GM19238 (cell line): ENCODE results near the gene CARD10.

Experiments
- DNase-seq: peaks from one replicate; pipeline ENCODE4 v3.0.0; 2011; ENCODE audit warnings: low spot score; ENCODE audit not compliant: insufficient read length

CARD10 gene

GRCh38 chr22:37462983-37463382 is 56.2 kb downstream of the CARD10 start:
- DNase-seq = no peak

GRCh38 chr22:37462436-37462835 is 56.8 kb downstream of the CARD10 start:
- DNase-seq = no peak

- DNase-seq = no peak
Measured at GRCh38 chr22:37461961-37462360, 57.3 kb downstream of the CARD10 start.

GRCh38 chr22:37460684-37461083 is 58.5 kb downstream of the CARD10 start:
- no peak for DNase-seq

- DNase-seq = no peak
Measured at GRCh38 chr22:37459206-37459605, 60.0 kb downstream of the CARD10 start.

- DNase-seq = peak; percentile 82
Measured at GRCh38 chr22:37457093-37457893, 61.9 kb downstream of the CARD10 start.

- DNase-seq = no peak
Measured at GRCh38 chr22:37456346-37456745, 62.9 kb downstream of the CARD10 start.

GRCh38 chr22:37455896-37456295 is 63.3 kb downstream of the CARD10 start:
- DNase-seq = no peak

GRCh38 chr22:37454857-37455686 is 64.1 kb downstream of the CARD10 start:
- no peak for DNase-seq

- DNase-seq = no peak
Measured at GRCh38 chr22:37453696-37454095, 65.5 kb downstream of the CARD10 start.

- no peak for DNase-seq
Measured at GRCh38 chr22:37451218-37451617, 68.0 kb downstream of the CARD10 start.

- no peak for DNase-seq
Measured at GRCh38 chr22:37449331-37450001, 69.7 kb downstream of the CARD10 start.

- DNase-seq = no peak
Measured at GRCh38 chr22:37448516-37449127, 70.6 kb downstream of the CARD10 start.

GRCh38 chr22:37445501-37445900 is 73.7 kb downstream of the CARD10 start:
- no peak for DNase-seq

- no peak for DNase-seq
Measured at GRCh38 chr22:37443977-37444376, 75.2 kb downstream of the CARD10 start.

GRCh38 chr22:37443086-37443485 is 76.1 kb downstream of the CARD10 start:
- DNase-seq = no peak

GRCh38 chr22:37442537-37442936 is 76.7 kb downstream of the CARD10 start:
- no peak for DNase-seq

- no peak for DNase-seq
Measured at GRCh38 chr22:37442135-37442534, 77.1 kb downstream of the CARD10 start.

GRCh38 chr22:37440875-37441274 is 78.3 kb downstream of the CARD10 start:
- DNase-seq = no peak
